Choroid plexus epithelial cell (primary cell): ENCODE measurements around the gene FAM219A.

Source experiments
- DNase-seq: peaks from one replicate; pipeline ENCODE4 v3.0.0-alpha.2; 2010; ENCODE audit warnings: low read depth
- H3K4me3 ChIP-seq: 2 replicates; pipeline ENCODE4 v1.5.1; 2011; ENCODE audit warnings: low read depth, mild to moderate bottlenecking, control low read depth, low read length, moderate library complexity
- TF ChIP-seq, protein P1 (sequence below): conservative IDR thresholded peaks from 2 replicates; pipeline ENCODE4 v1.5.1; 2011; ENCODE audit warnings: low read depth, mild to moderate bottlenecking, control low read depth, inconsistent platforms, low read length, moderate library complexity

FAM219A gene

DNA sequence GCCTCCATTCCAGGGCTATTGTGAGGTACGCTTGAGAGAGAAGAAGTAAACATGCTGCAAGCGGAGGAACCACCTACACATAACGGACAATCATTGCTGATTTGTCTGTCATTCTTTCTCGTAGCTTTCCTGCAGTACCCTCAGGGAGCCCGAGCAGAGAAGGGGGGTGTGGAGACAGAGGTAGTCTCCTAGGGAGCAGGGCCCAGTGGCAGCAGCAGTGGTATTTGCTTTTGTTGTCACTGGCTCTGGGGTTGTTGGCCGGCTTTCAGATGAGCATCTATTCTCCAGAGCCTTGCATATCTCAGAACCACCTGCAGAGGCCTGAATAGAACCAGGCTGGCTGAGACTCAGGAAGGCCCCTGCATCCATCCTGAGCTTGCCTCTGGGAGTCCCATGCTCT, 44.5 kb upstream of the FAM219A start:
- no peak overlapping the region for H3K4me3 ChIP-seq
- DNase-seq, result no peak
- TF ChIP-seq, protein P1, sequence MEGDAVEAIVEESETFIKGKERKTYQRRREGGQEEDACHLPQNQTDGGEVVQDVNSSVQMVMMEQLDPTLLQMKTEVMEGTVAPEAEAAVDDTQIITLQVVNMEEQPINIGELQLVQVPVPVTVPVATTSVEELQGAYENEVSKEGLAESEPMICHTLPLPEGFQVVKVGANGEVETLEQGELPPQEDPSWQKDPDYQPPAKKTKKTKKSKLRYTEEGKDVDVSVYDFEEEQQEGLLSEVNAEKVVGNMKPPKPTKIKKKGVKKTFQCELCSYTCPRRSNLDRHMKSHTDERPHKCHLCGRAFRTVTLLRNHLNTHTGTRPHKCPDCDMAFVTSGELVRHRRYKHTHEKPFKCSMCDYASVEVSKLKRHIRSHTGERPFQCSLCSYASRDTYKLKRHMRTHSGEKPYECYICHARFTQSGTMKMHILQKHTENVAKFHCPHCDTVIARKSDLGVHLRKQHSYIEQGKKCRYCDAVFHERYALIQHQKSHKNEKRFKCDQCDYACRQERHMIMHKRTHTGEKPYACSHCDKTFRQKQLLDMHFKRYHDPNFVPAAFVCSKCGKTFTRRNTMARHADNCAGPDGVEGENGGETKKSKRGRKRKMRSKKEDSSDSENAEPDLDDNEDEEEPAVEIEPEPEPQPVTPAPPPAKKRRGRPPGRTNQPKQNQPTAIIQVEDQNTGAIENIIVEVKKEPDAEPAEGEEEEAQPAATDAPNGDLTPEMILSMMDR, result no peak

DNA sequence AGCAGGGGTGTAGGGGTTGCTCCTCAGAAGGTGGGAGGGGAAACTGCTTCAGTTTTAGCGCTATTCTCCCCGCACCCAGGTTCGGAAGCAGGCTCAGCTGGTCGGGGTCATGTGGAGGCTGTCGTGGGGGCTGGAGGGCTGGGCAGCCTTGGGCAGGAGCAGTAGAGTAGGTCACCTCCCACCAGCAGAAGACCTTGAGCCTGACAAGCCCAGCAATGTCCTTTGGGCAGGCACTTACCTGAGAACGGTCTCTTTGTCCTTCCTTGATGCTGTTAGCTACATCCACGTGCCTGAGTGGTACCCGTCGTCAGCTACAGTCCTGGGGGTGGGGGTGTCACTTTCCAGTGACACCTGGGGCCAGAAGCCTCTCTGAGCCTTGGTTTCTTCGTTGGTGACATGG, 44.1 kb upstream of the FAM219A start:
- TF ChIP-seq, protein P1, result no peak
- no peak for DNase-seq
- no peak overlapping the region for H3K4me3 ChIP-seq

DNA sequence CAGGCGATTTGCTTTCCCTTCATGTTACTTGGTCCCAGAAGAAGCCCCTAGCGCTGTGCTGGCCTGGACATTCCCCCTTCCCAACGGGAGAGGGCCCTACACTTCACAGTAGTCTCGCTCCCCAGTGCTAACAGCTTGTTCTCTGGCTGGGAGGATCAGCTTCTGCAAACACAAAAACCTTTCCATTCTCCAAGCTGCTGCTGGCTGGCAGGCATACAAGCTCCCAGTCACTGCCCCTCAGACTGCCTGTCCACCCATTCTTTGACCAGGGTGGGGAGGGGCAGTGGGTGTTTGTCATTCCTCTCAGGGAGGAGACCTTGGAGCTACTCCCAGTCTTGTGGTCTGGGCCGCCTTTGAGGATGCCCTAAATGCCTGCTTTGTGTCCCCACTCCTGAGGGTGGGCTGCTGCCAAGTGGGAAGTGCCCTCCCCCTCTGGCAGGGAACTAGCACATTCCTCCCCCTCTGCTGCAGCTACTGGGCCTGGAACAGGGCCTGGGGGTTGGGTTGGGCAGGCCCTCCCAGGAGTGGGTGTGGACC, 43.6 kb upstream of the FAM219A start:
- DNase-seq, result peak; percentile 62
- TF ChIP-seq, protein P1, result peak; percentile 62
- H3K4me3 ChIP-seq, result no peak overlapping the region

DNA sequence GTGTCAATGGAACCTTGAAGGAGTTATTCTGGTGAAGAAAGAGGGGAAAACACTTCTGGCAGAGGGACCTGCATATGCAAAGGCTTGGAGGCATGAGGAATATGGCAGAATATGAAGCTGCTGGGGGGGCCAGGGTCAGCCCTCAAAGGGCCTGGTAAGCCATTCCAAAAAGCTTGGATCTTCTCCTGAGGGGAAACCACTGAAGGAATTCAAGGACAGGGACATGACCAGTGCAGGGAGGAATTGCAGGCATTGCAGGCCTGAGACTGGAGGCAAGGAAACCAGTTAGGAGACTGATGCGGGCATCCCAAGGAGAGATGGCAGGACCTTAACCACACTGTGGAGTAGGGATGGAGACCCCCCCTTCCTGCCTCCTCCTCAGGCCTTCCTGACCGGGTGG, 43.0 kb upstream of the FAM219A start:
- TF ChIP-seq, protein P1, result no peak
- no peak overlapping the region for H3K4me3 ChIP-seq
- no peak for DNase-seq

DNA sequence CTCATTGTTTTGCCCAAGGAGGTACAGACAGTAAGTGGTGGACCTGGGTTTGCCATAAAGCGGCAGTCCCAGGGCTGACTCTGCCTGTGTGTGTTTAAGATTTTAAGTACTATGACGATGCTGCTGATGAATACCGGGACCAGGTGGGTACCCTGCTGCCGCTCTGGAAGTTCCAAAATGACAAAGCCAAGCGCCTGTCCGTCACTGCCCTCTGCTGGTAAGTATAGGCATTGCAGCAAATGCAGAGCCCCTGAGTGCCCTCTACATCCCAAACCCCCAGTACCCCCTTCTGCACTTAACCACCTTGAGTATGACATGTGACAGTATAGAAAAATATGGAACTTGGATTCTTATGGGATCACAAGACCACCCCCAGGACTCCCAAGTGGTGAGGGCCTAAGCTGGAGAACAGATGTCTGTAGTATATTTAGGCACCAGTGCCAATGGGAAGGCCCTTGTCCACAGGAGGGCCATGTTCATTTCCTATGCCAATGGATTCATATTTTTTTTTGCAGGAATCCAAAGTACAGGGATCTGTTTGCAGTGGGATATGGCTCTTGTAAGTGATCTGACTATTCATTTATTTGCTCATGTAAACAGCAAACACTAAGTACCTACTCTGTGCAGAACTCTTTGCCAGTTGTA, 42.4 kb upstream of the FAM219A start:
- TF ChIP-seq, protein P1, result peak; percentile 100
- H3K4me3 ChIP-seq, result no peak overlapping the region
- DNase-seq, result peak; percentile 47

DNA sequence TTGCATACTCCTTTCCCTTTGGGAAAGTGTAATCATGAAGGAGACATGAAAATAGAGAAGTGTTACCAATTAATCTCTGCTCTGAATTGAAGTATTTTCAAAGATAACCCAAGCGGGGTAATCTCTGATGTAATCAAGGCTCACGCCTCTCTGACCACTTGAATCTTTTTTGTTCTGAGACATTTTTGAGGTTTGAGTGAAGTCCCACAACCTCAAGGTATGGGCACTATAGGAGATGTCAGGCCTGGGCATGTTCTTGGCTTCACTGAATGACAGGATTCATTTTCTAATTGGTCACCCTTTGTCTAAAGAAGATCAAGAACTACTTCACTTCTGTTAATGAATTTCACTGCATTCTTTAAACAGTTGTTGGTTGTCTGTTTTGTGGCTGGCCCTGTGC, 40.7 kb upstream of the FAM219A start:
- H3K4me3 ChIP-seq, result no peak overlapping the region
- no peak for DNase-seq
- TF ChIP-seq, protein P1, result no peak

DNA sequence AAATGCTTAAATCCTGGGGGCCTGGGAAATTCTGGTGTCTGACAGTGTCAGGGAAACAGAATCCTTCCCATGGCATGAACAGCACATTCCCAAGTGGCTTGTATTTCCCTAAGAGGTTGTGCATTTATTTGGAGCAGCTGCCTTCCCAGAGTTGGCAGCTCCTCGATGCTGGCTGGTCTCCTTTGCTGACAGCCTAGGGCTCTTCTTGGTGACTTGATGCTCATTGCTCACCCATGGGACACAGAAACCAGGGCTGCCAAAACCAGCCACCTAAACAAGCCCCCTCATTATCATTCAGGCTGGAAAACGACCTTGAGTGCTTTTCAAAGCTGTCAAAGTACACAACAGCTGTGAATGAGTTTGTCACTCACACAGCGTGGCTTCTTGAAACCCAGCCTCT, 40.2 kb upstream of the FAM219A start:
- no peak for DNase-seq
- TF ChIP-seq, protein P1, result no peak
- no peak overlapping the region for H3K4me3 ChIP-seq
